GM12874 (cell line): ENCODE measurements around the gene STK32B.

Experiments
- TF ChIP-seq, protein P1 (sequence below): IDR thresholded peaks from 2 replicates; pipeline ENCODE4 v1.5.1; 2011; ENCODE audit warnings: low read depth, mild to moderate bottlenecking, control low read depth, low read length, moderate library complexity; ENCODE audit not compliant: insufficient read depth

The STK32B gene

DNA sequence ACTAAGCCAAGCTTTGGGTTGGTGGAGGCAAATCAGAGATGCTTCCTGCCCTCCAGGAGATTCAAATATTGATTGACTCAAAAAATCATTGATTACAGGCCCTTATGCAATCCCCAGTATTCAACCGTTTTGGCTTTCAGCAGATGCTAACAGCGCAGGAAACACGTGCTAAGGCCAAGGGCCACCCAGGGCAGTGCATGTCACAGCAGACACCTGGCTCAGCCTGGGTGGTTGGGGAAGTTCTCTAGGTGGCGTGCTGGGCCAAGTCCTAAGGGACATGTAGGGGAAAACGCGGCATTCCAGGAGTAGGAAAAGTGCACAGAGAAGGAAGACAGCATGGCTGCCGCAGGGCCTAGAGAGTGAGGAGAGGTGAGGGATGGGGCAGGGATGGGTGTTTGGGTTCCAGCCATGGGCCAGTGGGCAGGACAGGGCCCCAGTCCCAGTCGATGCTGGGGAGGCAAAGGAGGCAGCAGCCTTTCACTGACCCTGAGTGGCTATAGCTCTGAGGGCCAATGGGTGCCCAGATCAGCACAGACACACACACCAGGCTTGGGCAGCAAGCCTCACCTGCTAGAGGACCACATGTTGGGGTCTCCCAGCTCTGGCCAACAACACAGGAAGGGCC, 418.0 kb downstream of the STK32B start:
- TF ChIP-seq, protein P1, sequence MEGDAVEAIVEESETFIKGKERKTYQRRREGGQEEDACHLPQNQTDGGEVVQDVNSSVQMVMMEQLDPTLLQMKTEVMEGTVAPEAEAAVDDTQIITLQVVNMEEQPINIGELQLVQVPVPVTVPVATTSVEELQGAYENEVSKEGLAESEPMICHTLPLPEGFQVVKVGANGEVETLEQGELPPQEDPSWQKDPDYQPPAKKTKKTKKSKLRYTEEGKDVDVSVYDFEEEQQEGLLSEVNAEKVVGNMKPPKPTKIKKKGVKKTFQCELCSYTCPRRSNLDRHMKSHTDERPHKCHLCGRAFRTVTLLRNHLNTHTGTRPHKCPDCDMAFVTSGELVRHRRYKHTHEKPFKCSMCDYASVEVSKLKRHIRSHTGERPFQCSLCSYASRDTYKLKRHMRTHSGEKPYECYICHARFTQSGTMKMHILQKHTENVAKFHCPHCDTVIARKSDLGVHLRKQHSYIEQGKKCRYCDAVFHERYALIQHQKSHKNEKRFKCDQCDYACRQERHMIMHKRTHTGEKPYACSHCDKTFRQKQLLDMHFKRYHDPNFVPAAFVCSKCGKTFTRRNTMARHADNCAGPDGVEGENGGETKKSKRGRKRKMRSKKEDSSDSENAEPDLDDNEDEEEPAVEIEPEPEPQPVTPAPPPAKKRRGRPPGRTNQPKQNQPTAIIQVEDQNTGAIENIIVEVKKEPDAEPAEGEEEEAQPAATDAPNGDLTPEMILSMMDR: no peak

DNA sequence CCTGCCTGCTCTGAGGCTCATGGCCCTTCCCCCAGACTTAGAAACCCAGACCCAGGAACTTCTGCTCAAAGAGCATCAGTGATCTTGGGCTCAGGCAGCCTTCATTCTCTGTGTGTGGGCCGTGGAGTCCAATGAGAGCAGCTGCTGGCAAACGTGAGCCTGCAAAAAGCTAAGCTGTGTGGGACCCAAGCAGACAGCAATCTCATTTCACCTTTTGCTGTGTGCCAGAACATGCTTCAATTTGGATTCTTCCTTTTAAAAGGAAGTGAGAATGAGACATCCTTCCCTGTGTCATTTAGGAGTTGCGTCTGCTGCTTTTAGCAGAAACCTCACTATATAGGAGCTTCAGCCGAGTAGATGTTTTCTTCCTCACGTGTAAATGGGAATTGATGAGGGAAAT, 418.6 kb downstream of the STK32B start:
- TF ChIP-seq, protein P1: no peak

DNA sequence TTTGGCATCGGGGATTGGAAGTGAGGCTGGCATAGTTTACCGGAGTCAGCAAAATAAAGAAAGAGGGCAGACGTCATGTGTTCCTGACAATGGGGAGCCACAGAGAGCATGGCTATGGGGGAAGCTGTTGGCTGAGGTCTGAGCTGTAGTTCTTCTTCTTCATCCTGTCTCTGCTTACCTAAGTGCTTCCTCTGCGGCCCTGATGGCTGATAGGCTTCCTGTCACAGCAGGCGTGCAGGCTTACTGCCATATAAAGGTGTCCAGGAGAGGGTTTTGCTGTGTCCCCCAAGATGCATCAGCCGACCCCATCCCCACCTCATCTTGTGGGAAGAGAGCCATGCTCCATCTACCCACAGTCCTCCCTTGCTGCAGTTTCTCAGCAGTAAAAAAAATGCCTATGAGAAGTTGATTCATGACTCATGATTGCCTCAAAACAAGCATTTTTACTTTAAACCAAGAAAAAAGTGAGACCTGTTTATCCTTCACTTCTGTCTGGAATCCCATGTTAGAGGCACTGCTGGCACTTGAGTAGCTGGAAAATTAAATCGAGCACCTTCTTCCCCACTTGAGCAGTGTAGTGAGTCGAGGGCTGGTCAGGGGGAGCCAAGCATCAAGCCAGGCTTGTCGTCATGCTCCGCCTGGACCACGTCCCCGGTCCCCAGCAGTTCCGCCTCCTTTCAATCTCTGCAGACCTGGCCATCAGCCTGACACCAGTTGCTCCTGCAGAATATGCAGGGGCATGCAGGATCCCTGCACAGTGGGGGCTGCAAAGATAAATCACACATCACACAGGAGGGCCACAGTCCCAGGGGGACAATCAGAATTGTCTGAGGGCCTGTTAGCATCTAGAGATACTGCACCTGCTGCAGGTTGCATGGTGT, 419.3 kb downstream of the STK32B start:
- TF ChIP-seq, protein P1: no peak

DNA sequence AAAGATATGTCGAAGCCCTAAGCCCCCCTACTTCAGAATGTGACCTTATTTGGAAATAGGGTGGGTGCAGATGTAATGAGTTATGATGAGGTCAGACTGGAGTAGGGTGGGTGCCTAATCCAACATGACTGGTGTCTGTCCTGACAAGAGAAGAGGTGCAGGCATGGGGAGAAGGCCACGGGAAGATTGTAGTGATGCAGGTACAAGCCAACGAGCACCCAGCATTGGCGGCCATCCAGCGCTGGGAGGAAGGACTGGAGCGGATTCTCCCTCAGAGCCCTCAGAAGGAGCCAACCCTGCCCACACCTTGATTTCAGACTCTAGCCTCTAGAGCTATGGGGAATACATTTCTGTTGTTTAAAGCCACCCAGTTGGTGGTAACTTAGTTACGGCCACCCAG, 419.9 kb downstream of the STK32B start:
- TF ChIP-seq, protein P1: no peak

DNA sequence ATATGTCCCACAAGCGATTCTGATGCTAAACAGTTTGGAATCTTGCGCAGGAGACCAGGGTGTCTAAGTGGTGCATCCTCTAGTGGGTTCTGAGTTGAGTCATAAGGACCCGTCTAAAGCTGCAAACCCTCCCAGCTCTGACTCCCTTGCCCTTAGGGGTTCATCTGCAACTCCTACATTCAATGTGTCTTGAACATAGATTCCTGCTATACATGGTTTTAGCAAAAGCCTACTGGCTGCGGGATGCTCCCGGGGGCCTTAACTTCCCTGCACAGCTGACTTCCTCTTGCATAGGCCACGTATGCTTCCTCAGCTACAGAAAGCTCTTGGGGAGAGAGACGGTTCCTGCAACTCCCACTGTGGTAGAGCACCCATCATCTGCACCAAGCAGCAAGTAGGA, 420.4 kb downstream of the STK32B start:
- TF ChIP-seq, protein P1: no peak

DNA sequence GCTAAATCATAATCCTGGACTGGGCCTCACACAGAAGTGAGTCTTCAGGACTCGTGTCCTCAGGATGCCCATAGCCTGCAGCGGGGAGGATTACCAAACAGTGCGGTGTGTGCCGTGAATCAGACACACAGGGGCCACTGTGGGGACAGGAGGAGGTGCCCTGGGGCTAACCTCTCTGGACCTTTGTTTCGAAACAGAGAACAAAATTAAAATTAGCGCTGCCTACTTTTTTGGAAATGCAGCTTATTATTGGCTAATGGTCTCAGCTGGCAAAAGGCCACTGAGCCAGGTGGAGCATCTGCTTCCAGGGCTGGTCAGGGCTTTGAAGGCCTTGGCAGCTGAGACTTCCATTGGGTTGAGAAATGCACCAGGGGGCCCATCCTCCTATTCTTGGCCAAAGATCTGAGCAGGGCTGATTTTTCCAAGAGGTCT, 420.9 kb downstream of the STK32B start:
- TF ChIP-seq, protein P1: no peak

DNA sequence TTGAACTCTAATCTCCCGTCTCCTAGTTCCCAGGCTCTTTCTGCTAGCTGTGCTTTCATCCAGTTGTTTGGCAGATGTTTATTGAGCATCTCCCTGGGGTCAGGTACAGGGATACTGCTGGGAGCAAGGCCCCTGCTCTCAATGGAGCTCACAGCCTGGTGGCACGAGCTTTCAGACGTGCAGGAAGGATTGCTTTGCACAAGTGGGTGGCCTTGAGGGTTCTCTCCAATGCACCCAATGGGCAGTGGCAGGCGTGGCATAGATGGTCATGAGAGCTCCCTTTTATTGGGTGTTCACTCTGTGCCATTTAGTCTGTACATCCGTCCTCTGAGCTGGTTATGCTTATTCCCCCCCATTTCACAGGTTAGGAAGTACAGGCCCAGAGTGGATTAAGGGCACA, 421.8 kb downstream of the STK32B start:
- TF ChIP-seq, protein P1: no peak
